ENCODE measurements around the gene SMYD3. TPM values are rescaled to one million over a fixed set of nuclear protein-coding genes. Genes with fewer than 3 reads are reported as not detected.

SMYD3 gene
- total and polyA plus RNA-seq, 2 donors (not counting 1 experiment from before 2014, with no cell fraction given), result 69.4 to 83.1 TPM

GRCh38 chr1:245718951-245719350 lies 788.1 kb downstream of the SMYD3 start:
- no peak overlapping the region for H3K9ac ChIP-seq (ENCODE audit: insufficient read depth, low read length)
- TF ChIP-seq EZH2 (IDR thresholded peaks at IDR 0.05; ENCODE audit: low read length, missing control alignments) (no peak), CTCF (conservative IDR thresholded peaks at IDR 0.05 in 1 of 2, IDR thresholded peaks at IDR 0.05 in 1 of 2; ENCODE audit: low read depth in 1 of 2, low read length in 2 of 2) (no peak)
- H3K79me2 ChIP-seq (ENCODE audit: control insufficient read depth, insufficient read depth, low read length), result no peaks in the 10 kb centered on the region
- no peak for DNase-seq (ENCODE audit: low read depth in 2 of 2)
- no peak overlapping the region for H2AFZ ChIP-seq (ENCODE audit: low read length)
- no peaks in the 10 kb centered on the region for H4K20me1 ChIP-seq (ENCODE audit: control insufficient read depth, extremely low read depth, insufficient read depth, low read length)
- no peaks in the 10 kb centered on the region for H3K4me1 ChIP-seq (ENCODE audit: control insufficient read depth, extremely low read depth, insufficient read depth, low read length)
- no peaks in the 10 kb centered on the region for H3K36me3 ChIP-seq (ENCODE audit: control insufficient read depth, insufficient read depth, low read length)
- H3K27ac ChIP-seq (ENCODE audit: insufficient read depth, low read length), result no peak overlapping the region
- H3K4me2 ChIP-seq (ENCODE audit: extremely low read depth, insufficient read depth, low read length), result no peak overlapping the region
- no peaks in the 10 kb centered on the region for H3K27me3 ChIP-seq (ENCODE audit: control insufficient read depth, insufficient read depth, low read length)
- no peaks in the 10 kb centered on the region for H3K9me3 ChIP-seq (ENCODE audit: control insufficient read depth, insufficient read depth, low read depth, low read length)
- no peak overlapping the region for H3K4me3 ChIP-seq (replicated peaks in 1 of 4; ENCODE audit: control extremely low read depth in 1 of 4, insufficient read depth in 1 of 4, low read depth in 3 of 4, low read length in 4 of 4)

GRCh38 chr1:245718123-245718522 lies 789.0 kb downstream of the SMYD3 start:
- H3K4me1 ChIP-seq (ENCODE audit: control insufficient read depth, extremely low read depth, insufficient read depth, low read length), result no peaks in the 10 kb centered on the region
- H4K20me1 ChIP-seq (ENCODE audit: control insufficient read depth, extremely low read depth, insufficient read depth, low read length), result no peaks in the 10 kb centered on the region
- H3K9ac ChIP-seq (ENCODE audit: insufficient read depth, low read length), result no peak overlapping the region
- no peak overlapping the region for H2AFZ ChIP-seq (ENCODE audit: low read length)
- no peak for DNase-seq (ENCODE audit: low read depth in 2 of 2)
- TF ChIP-seq EZH2 (IDR thresholded peaks at IDR 0.05; ENCODE audit: low read length, missing control alignments) (no peak), CTCF (conservative IDR thresholded peaks at IDR 0.05 in 1 of 2, IDR thresholded peaks at IDR 0.05 in 1 of 2; ENCODE audit: low read depth in 1 of 2, low read length in 2 of 2) (no peak)
- no peaks in the 10 kb centered on the region for H3K27me3 ChIP-seq (ENCODE audit: control insufficient read depth, insufficient read depth, low read length)
- no peak overlapping the region for H3K27ac ChIP-seq (ENCODE audit: insufficient read depth, low read length)
- no peaks in the 10 kb centered on the region for H3K79me2 ChIP-seq (ENCODE audit: control insufficient read depth, insufficient read depth, low read length)
- H3K9me3 ChIP-seq (ENCODE audit: control insufficient read depth, insufficient read depth, low read depth, low read length), result no peaks in the 10 kb centered on the region
- H3K4me3 ChIP-seq (replicated peaks in 1 of 4; ENCODE audit: control extremely low read depth in 1 of 4, insufficient read depth in 1 of 4, low read depth in 3 of 4, low read length in 4 of 4), result no peak overlapping the region
- H3K36me3 ChIP-seq (ENCODE audit: control insufficient read depth, insufficient read depth, low read length), result no peaks in the 10 kb centered on the region
- H3K4me2 ChIP-seq (ENCODE audit: extremely low read depth, insufficient read depth, low read length), result no peak overlapping the region

GRCh38 chr1:245717611-245718010 lies 789.5 kb downstream of the SMYD3 start:
- H3K79me2 ChIP-seq (ENCODE audit: control insufficient read depth, insufficient read depth, low read length), result no peaks in the 10 kb centered on the region
- H4K20me1 ChIP-seq (ENCODE audit: control insufficient read depth, extremely low read depth, insufficient read depth, low read length), result no peaks in the 10 kb centered on the region
- no peak overlapping the region for H3K4me2 ChIP-seq (ENCODE audit: extremely low read depth, insufficient read depth, low read length)
- TF ChIP-seq CTCF (conservative IDR thresholded peaks at IDR 0.05 in 1 of 2, IDR thresholded peaks at IDR 0.05 in 1 of 2; ENCODE audit: low read depth in 1 of 2, low read length in 2 of 2), result no peak
- no peak for TF ChIP-seq EZH2 (IDR thresholded peaks at IDR 0.05; ENCODE audit: low read length, missing control alignments)
- no peak for DNase-seq (ENCODE audit: low read depth in 2 of 2)
- no peak overlapping the region for H3K9ac ChIP-seq (ENCODE audit: insufficient read depth, low read length)
- H3K27ac ChIP-seq (ENCODE audit: insufficient read depth, low read length), result no peak overlapping the region
- H3K36me3 ChIP-seq (ENCODE audit: control insufficient read depth, insufficient read depth, low read length), result no peaks in the 10 kb centered on the region
- no peaks in the 10 kb centered on the region for H3K9me3 ChIP-seq (ENCODE audit: control insufficient read depth, insufficient read depth, low read depth, low read length)
- no peak overlapping the region for H2AFZ ChIP-seq (ENCODE audit: low read length)
- H3K4me1 ChIP-seq (ENCODE audit: control insufficient read depth, extremely low read depth, insufficient read depth, low read length), result no peaks in the 10 kb centered on the region
- H3K4me3 ChIP-seq (replicated peaks in 1 of 4; ENCODE audit: control extremely low read depth in 1 of 4, insufficient read depth in 1 of 4, low read depth in 3 of 4, low read length in 4 of 4), result no peak overlapping the region
- no peaks in the 10 kb centered on the region for H3K27me3 ChIP-seq (ENCODE audit: control insufficient read depth, insufficient read depth, low read length)
